Measurements from ENCODE around the gene FKBP8. TPM values are rescaled to one million over a fixed set of nuclear protein-coding genes. Genes with fewer than 3 reads are reported as not detected.
"Not testable (repeated sequence)": the region's sequence is repeated elsewhere in the genome, so short reads cannot be mapped to it uniquely, and the experiment has no call there.

The FKBP8 gene
- 100 to 1,000 TPM in 8 of 10 donors, 10 to 100 TPM in 2; 80.2 to 170 (median 117) TPM for polyA plus RNA-seq (ENCODE audit: insufficient read length in 10 of 10)
- long read RNA-seq, donor 1, transcript FKBP8-201 (9 exons, 1,710 nt): minor isoform, 8 of 62 reads
- long read RNA-seq, donor 1, transcript FKBP8-213 (9 exons, 1,849 nt): major isoform, 22 of 62 reads
- long read RNA-seq, donor 1, transcript FKBP8-209 (9 exons, 1,781 nt): minor isoform, 10 of 62 reads
- long read RNA-seq, donor 1, partial matches to known transcripts: 14 of 62 reads
- long read RNA-seq, donor 1, other reads (novel, unspliced or antisense): 6 of 62 reads
- long read RNA-seq, donor 2, transcript FKBP8-213 (9 exons, 1,849 nt): major isoform, 11 of 40 reads
- long read RNA-seq, donor 2, transcript FKBP8-201 (9 exons, 1,710 nt): minor isoform, 7 of 40 reads
- long read RNA-seq, donor 2, partial matches to known transcripts: 18 of 40 reads
- long read RNA-seq, donor 2, other reads (novel, unspliced or antisense): 0 of 40 reads
- long read RNA-seq, donor 3: 0 reads
- long read RNA-seq, donor 4, transcript FKBP8-209 (9 exons, 1,781 nt): minor isoform, 12 of 74 reads
- long read RNA-seq, donor 4, transcript FKBP8-213 (9 exons, 1,849 nt): major isoform, 13 of 74 reads
- long read RNA-seq, donor 4, transcript FKBP8-201 (9 exons, 1,710 nt): major isoform, 13 of 74 reads
- long read RNA-seq, donor 4, partial matches to known transcripts: 24 of 74 reads
- long read RNA-seq, donor 4, other reads (novel, unspliced or antisense): 12 of 74 reads
- long read RNA-seq, donor 5, transcript FKBP8-213 (9 exons, 1,849 nt): major isoform, 17 of 93 reads
- long read RNA-seq, donor 5, transcript FKBP8-201 (9 exons, 1,710 nt): minor isoform, 13 of 93 reads
- long read RNA-seq, donor 5, transcript FKBP8-209 (9 exons, 1,781 nt): minor isoform, 9 of 93 reads
- long read RNA-seq, donor 5, partial matches to known transcripts: 45 of 93 reads
- long read RNA-seq, donor 5, other reads (novel, unspliced or antisense): 9 of 93 reads
- long read RNA-seq, donor 6, transcript FKBP8-201 (9 exons, 1,710 nt): minor isoform, 12 of 74 reads
- long read RNA-seq, donor 6, transcript FKBP8-213 (9 exons, 1,849 nt): major isoform, 20 of 74 reads
- long read RNA-seq, donor 6, transcript FKBP8-209 (9 exons, 1,781 nt): minor isoform, 15 of 74 reads
- long read RNA-seq, donor 6, partial matches to known transcripts: 17 of 74 reads
- long read RNA-seq, donor 6, other reads (novel, unspliced or antisense): 7 of 74 reads
- long read RNA-seq, donor 7, transcript FKBP8-213 (9 exons, 1,849 nt): minor isoform, 6 of 39 reads
- long read RNA-seq, donor 7, transcript FKBP8-209 (9 exons, 1,781 nt): minor isoform, 9 of 39 reads
- long read RNA-seq, donor 7, transcript FKBP8-201 (9 exons, 1,710 nt): major isoform, 13 of 39 reads
- long read RNA-seq, donor 7, partial matches to known transcripts: 0 of 39 reads
- long read RNA-seq, donor 7, other reads (novel, unspliced or antisense): 10 of 39 reads
- long read RNA-seq, donor 8, transcript FKBP8-213 (9 exons, 1,849 nt): major isoform, 14 of 31 reads
- long read RNA-seq, donor 8, transcript FKBP8-201 (9 exons, 1,710 nt): minor isoform, 6 of 31 reads
- long read RNA-seq, donor 8, transcript FKBP8-209 (9 exons, 1,781 nt): minor isoform, 11 of 31 reads
- long read RNA-seq, donor 8, partial matches to known transcripts: 0 of 31 reads
- long read RNA-seq, donor 8, other reads (novel, unspliced or antisense): 0 of 31 reads
- long read RNA-seq, donor 9, transcript FKBP8-209 (9 exons, 1,781 nt): major isoform, 7 of 26 reads
- long read RNA-seq, donor 9, transcript FKBP8-213 (9 exons, 1,849 nt): minor isoform, 6 of 26 reads
- long read RNA-seq, donor 9, partial matches to known transcripts: 12 of 26 reads
- long read RNA-seq, donor 9, other reads (novel, unspliced or antisense): 0 of 26 reads

DNA sequence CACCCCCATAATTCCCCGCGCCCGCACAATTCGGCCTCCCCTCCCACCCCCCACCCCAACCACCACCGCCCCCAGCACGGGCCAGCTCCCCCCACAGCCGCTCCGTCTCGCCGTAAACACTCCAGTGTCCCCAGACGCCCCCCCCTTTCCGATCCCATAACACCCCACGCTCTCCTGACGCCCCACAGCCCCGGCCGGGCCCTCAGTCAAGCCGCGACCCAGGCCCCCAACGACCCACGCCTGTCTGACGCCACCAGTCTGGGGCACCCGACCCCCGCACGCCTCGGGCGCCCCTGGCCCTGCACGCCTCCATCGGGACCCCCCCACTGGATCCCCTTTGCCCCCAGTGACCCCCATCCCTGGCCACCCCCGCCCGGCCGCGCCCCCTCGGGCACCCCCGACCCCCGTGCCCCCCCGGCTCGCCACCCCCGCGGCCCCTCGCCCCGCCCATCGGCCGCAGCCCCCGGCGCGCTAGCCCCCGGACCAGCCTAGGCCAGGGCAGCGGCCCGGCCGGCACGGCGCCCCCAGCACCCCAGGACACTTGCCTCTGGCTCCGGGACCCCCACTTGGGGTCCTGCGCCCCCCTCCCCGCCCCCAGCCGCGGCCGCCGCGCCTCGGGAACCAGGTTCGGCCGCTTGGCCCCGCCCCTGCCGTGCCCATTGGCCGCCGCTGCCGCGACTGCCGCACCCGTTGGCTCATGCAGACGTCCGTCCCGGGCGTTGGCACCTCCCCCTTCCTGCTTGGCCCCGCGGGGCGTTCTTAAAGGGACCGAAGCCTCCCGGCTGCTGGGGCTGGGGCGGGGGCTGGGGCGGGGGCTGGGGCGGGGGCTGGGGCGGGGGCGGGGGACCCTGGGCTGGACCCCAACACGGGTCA lies at the start of gene FKBP8:
TSS of gene FKBP8 (minus strand) at position 633 of the 873 bp plus-strand sequence. CDS start 1,603 bp downstream, outside the sequence.
- DNase-seq: peak; percentile 89 to 96 (median 94)

- DNase-seq: not testable (repeated sequence)
Measured at GRCh38 chr19:18592732-18593131, 49.4 kb upstream of the FKBP8 start.

- peak in 2 of 3 donors; percentile 26 to 47 for DNase-seq
Measured at GRCh38 chr19:18591735-18592385, 48.5 kb upstream of the FKBP8 start.

- DNase-seq: peak; percentile 80 to 93 (median 85)
Measured at GRCh38 chr19:18590273-18591272, 47.2 kb upstream of the FKBP8 start.

DNA sequence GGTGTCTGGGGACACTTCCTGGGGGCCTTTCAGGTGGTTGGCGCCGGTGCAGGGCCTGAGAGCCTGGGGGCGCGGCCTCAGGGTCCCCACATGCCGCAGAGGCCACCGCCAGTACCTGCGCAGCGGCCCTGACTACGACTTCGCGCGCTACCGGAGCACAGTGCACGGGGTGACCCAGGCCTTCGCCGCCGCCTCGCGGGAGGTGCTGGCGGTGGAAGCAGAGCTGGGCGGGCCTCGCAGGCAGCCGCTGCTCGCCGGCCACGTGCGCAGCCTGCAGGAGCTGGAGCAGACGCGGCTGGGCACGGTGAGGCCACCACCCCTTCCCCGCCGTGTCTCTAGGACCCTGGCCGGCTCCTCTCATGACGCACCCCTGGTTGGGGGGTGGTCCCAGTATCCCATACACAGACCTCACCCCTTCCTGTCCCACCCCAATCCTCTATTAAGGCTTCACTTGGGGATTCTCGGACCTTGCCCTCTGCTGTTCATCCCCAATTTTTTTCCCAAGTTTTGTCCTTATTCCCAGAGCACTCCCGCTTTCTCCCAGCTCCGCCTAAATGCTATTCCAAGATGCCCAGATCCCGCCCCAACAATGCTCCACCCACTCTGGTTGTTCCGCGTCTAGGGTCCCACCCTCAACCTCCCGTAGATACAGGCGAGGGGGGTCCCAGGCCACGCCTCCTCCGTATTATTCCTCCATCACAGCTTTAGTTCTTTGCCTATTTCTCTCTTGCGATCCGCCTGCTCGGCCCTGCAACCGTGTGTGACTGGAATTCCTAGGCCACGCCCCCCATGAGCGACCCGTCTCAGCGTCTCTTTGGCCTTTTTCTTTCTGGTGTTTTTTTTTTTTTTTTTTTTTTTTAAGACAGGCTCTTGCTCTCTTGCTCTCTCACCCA lies 46.3 kb upstream of the FKBP8 start:
- DNase-seq: peak; percentile 54 to 85 (median 62)

DNA sequence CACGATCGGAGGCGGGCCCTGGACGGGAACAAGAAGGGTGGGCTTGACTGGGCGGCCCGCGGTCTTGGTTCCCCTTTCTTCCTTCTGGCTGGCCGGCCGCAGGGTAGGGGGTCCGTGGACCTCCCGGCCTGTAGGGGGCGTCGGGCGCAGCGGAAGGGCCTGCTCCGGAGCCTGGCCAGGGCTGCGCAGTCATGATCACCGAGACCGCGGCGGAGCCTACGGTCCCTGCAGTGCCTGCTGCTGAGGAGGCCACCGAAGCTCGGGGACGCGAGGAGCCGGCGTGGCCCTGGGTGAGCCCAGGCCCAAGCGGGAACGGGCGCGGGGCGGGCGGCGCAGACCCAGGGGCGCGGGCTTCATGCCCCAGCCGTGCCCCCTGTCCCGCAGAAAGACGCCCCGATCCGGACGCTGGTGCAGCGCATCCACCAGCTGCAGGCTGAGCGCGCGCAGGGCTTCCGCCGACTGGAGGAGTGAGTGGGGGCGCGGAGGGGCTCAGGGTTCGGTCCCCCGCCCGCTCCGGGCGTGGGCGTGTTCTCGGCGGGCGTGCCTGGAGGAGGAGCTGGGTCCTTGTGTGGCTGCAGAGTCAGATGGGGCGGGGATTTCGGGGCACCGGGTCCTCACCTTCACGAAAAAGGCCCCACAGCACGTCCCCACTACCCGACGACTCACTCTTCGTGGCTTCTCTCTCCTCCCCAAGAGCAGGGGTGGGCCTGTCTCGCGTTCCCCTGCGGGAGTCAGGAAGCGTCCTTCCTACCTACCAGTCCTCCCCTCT lies 45.4 kb upstream of the FKBP8 start, which contains the start of gene REX1BD:
TSS of gene REX1BD (plus strand) at position 188 of the 769 bp plus-strand sequence. CDS start at position 192, 4 bp downstream.
- peak; percentile 74 to 97 (median 92) for DNase-seq

- no peak for DNase-seq
Measured at GRCh38 chr19:18587962-18588610, 44.7 kb upstream of the FKBP8 start.

DNA sequence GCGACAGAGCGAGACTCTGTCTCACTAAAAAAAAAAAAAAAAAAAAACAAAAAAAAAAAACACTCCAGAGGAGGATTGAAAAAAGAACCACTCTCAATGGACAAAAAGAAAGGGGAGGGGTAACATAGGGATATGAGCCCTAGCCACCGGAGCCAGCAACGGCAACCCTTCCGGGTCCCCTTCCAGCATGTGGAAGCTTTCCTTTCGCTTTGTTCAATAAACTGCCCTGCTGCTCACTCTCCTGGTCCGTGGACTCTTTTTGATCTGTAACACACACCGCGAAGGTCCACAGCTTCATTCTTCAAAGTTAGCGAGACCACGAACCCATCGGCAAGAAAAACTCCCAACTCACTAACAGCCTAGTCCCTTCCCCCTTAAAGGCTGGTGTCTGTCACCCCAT lies 44.2 kb upstream of the FKBP8 start:
- DNase-seq: no peak

GRCh38 chr19:18586306-18586705 lies 42.9 kb upstream of the FKBP8 start:
- DNase-seq: no peak

DNA sequence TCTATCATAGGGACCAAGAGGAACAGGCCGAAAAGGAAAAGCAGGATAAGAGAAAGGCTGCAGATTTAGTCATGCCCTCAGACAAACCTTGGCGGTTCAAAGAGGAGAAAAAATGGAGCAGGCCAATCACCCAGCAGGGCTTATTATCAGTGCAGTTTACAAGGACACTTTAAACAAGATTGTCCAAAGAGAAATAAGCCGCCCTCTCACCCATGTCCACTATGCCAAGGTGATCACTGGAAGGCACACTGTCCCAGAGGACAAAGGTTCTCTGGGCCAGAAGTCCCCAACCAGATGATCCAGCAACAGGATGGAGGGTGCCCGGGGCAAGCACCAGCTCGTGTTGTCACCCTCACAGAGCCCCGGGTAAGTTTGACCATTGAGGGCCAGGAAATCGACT lies 36.9 kb upstream of the FKBP8 start:
- no peak for DNase-seq

DNA sequence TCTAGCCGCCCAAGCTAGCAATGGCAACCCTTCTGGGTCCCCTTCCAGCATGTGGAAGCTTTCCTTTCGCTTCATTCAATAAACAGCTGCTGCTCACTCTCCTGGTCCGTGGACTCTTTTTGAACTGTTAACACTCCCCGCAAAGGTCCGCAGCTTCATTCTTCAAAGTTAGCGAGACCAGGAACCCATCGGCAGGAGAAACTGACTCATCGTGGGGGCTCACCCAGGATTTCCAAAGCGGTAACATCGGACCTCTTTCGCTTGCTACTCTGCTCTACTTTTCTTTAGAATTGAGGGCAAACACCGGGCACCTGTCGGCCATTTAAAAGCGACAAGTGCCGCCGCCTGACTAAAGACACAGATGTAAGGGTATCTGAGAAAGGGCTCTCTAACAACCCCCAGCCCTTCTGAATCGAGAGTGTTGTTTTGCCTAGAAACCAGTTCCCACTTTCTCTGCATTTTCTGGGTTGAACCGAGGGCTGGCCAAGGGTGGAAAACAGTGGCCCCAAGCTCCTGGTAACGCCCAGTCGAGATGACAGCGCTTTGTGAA lies 34.1 kb upstream of the FKBP8 start:
- no peak for DNase-seq

- DNase-seq: no peak
Measured at GRCh38 chr19:18576383-18576782, 33.0 kb upstream of the FKBP8 start.

GRCh38 chr19:18574691-18575291 lies 31.4 kb upstream of the FKBP8 start:
- DNase-seq: no peak
